NCI-H2029 (cell line): ENCODE measurements around the gene MED19.
"Not testable (repeated sequence)": the region's sequence is repeated elsewhere in the genome, so short reads cannot be mapped to it uniquely, and the experiment has no call there.

Experiments
- DNase-seq: peaks from one replicate; lab custom pipeline; 2025; lab: John Stamatoyannopoulos, UW

Gene MED19

DNA sequence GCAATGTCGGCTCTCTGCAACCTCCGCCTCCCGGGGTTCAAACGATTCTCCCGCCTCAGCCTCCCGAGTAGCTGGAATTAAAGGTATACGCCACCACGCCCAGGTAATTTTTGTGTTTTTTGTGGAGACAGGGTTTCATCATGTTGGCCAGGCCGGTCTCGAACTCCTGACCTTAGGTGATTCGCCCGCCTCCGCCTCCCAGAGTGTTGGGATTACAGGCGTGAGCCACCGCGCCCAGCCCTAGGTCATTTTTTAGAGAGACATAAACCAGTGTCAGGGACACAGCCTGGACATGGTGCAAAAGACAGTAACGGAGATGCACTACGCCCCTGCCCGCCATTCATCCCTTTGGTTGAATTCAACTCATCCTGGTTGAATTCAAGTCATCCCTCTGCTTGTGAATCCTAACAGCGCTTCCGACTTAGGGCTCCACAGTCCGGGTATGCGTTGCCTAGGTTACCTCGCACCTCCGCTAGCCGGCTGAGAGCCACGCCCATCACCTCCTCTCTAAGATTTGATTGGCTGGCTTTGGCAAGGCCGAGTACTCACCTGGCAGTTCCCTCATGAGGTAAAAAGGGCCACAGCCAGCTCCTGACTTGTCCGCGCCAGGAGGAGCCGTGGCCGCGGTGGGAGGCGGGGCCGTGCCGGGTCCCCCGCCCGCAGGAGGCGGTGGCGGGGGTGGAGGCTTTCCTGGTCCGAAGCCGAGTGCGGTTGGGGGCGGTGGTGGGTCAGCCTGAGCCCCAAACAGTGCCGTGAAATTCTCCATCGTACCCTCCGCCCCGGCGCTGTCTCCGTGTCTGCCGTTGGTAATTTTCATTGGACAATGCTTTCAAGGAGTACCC lies at the start of gene MED19:
TSS of gene MED19 (minus strand) at position 802 of the 842 bp plus-strand sequence. CDS start at position 766, 36 bp downstream.
- peak; percentile 97 for DNase-seq

DNA sequence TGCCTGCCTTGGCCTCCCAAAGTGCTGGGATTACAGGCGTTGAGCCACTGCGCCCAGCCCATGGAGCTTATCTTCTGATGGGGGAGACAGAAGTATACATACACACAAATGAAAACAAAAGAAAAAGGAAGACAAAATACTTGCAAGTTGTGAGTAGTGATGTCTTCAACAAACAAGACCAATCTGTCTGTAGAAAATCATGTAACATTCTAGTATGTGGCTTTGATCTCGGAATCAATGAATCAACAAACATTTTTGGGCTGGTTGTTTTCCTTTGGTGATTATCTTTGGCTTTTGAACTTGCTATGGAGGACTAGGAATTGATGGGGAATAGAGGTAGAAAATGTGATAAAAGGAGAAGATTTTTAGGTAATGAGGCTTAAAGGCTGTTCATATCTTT lies 46.2 kb upstream of the MED19 start:
- DNase-seq, result no peak

DNA sequence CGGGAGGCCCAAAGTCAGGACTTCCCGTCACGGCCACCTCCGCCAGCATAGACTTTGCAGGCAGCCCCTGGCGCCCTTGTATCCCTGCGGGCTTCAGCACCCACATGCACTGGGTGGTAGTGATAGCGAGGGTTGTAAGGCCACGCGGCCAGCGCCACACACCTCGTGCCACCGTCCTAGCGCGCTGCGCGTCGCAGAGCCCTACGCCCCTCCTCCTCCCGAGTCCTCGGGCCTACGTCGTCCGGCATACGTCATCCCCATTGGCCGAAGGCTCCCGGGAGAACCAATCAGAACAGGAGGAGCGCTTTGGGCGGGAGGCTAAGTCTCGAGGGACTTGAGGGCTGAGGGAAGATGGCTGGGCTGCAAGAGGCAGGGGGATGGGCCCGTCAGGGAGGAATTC lies 40.9 kb upstream of the MED19 start:
- no peak for DNase-seq

GRCh38 chr11:57751676-57752253 lies 39.8 kb upstream of the MED19 start, which contains the start of gene BTBD18:
Gene BTBD18 (minus strand): TSS chr11:57751819. CDS start chr11:57751188, 631 bp downstream.
- DNase-seq, result peak; percentile 21

GRCh38 chr11:57751176-57751575 lies 39.2 kb upstream of the MED19 start:
- no peak for DNase-seq

DNA sequence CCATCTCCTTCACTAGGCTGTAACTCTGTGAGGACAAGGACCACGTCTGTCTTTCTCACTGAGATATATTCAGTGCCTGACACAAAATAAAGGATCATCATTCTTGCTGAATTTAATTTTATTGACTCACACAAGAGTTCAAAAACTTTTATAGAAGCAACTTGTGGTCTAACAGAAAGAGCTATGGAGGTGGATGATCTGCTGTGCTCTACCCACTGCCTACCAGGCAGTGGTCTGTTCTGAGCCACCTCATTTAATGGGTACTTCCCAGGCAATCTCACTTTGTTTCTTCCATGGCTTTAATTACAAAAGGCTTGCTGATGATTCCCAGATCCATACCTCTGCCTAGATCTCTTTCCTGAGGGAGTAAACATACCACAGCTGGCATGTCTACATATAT lies 34.9 kb upstream of the MED19 start:
- DNase-seq, result no peak

GRCh38 chr11:57745206-57745605 lies 33.2 kb upstream of the MED19 start:
- no peak for DNase-seq

DNA sequence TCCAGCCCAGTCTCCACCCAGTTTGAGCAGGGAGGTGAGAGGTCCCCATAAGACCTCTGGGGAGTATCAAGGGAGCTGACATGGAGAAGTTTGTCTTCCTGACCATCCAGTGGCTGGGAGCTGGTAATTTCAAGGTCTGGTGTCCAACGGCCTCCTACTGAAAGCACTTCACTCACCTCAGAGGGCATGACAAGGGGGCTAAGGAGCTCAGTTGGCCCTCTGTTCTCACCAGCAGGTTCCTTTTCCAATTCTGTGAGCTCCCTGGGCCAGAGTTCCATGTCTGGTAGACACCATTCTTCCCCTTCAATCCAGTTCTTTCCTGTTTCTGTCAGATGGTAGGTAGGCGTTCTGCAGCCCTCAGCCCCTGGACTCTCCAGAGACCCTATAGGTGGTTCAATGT lies 32.3 kb upstream of the MED19 start:
- DNase-seq, result no peak

DNA sequence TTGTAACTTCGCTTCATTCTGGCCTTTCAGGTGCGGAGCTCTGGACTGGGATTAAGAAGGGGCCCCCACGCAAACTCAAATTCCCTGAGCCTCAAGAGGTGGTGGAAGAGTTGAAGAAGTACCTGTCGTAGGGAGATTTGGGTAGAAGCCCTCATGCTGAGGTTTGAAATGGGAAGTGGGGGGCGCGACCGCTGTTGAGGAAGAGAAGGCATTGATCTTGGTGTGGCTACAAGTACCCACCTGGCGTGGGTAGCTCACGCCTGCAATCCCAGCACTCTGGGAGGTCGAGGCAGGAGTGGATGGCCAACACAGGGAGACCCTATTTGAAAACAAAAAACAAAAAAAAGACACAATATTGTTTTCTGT lies 30.1 kb upstream of the MED19 start:
- DNase-seq, result no peak

GRCh38 chr11:57741132-57742086 lies 29.4 kb upstream of the MED19 start, which contains the start of gene SELENOH:
Gene SELENOH (plus strand): TSS chr11:57741491. CDS start chr11:57741596, 105 bp downstream.
- DNase-seq, result peak; percentile 96

DNA sequence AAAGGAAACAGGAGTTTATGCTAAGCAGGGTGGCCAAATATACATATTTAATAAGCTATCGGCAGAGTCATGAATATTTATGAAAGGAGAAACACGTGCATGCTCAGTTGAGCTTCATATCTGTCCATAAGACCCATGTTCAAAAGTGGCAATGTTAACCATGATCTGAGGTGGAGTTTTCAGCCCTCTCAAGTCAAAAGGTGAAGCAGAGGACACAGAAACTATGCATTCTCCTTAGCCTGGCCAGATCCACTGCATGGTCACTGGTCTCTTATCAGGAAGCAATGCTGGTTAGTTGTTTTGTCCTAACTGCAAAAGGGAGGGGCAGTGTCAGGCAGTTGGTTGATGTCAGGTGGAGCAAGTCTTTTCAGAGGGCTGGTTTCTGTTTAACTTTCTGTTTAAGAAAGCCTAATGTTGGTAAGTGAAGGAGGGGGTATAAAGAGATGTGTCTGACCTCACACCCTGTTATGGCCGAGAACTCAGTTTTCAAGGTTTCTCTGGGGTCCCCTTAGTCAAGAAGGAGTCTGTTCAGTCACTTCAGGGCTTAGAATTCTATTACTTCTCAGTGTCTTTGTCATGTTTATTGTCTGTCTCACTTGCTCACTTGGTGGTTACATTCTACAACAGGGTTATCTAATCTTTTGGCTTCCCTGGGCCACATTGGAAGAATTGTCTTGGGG lies 23.7 kb upstream of the MED19 start:
- no peak for DNase-seq

GRCh38 chr11:57732661-57733060 lies 20.6 kb upstream of the MED19 start:
- DNase-seq, result no peak

- DNase-seq, result no peak
These were observed 17.5 kb upstream of the MED19 start for GRCh38 chr11:57729479-57729878.

DNA sequence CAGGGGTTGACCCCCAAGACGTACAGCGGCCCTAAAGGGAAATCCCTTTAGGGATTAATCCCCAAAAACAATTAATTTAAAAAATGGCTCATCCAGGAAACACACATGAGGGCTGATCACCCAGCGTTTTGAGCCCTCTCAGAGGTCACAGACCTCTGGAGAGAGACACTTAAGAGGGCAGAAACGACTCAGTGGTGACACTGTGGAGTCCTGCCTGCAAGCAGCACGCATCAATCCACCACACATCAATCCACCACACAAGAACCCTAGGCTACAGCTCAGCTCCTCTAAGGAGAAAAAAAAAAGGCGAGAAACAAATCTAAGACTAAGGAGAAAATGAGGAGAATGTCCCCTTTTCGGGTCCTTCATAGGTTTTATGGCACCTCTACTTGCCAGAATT lies 16.8 kb upstream of the MED19 start:
- DNase-seq, result no peak

GRCh38 chr11:57727185-57727584 lies 15.2 kb upstream of the MED19 start:
- no peak for DNase-seq

- not testable (repeated sequence) for DNase-seq
These were observed 4.7 kb upstream of the MED19 start for GRCh38 chr11:57716726-57717125.

- no peak for DNase-seq
These were observed 1.8 kb upstream of the MED19 start for GRCh38 chr11:57713835-57714234.

GRCh38 chr11:57712256-57713150 lies 488 bp upstream of the MED19 start, which contains the start of gene TMX2:
Gene TMX2 (plus strand): TSS chr11:57712593. CDS start chr11:57712619, 26 bp downstream.
- DNase-seq, result peak; percentile 99

DNA sequence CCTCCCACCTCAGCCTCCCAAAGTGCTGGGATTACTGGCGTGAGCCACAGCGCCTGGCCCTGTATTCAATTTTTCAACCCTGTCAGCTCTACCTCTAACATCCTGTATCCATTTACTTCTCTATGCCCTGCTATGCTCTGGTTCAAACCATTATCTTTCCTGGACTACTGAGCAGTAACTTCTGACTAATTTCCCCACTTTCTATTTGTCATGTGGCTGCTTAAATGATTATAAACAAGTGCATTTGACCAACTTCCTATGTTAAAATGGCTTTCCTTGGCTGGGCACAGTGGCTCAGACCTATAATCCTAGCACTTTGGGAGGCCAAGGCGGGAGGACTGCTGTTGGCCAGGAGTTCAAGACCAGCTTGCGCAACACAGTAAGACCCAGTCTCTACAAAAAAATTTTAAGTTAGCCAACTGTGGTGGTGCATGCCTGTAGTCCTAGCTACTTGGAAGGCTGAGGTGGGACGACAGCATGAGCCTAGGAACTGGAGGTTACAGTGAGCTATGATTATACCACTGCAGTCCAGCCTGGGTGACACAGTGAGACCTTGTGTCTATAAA lies 2.1 kb downstream of the MED19 start:
- DNase-seq, result no peak

GRCh38 chr11:57705432-57705831 lies 6.6 kb downstream of the MED19 start:
- DNase-seq, result not testable (repeated sequence)
